HG02623 (cell line): ENCODE results near the gene KITLG.
"Not testable (repeated sequence)": the region's sequence is repeated elsewhere in the genome, so short reads cannot be mapped to it uniquely, and the experiment has no call there.

Source experiments
- ATAC-seq: cut with Tn5 transposase; IDR thresholded peaks from one replicate; pipeline ENCODE4 v1.9.1; 2021; ENCODE audit warnings: moderate library complexity; ENCODE audit not compliant: unreplicated experiment

KITLG gene

GRCh38 chr12:88496891-88497371 lies 83.3 kb downstream of the KITLG start:
- ATAC-seq = no peak

DNA sequence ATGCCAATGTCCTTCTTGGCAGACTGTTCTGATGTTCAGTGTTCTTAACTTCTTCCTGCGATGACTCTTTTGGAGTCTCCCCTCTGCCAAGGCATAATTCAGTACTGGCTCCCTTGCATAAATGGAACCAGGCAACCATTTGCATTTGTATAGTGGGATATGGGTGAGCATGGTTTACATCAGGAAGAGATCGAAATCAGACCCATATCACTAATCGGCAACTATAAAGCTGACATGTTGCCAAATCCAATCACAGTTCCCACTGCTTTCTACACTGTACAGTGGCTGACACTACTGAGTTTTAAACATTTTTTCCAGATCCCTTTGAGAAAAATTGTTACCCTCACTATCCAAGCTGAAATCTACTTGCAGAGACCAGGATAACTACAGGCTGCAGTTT lies 83.8 kb downstream of the KITLG start:
- ATAC-seq = no peak

DNA sequence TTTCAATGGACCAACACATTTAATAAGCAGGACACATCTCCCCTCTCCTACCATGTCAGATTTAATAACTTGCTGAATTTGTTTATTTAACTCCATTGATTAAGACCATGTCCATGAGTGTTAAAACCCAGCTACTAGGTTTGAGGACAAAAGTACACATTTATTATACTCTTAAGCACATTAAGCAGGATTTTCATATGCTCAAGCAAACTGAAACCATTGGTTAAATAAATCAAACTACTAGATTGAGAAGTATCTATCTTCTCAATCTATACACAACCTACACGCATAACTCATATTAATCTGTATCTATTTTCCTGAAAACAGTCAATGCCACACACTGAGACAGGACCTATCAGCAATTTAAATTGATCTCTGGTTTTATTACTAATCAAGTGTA lies 85.2 kb downstream of the KITLG start:
- no peak for ATAC-seq

GRCh38 chr12:88494520-88494919 lies 85.8 kb downstream of the KITLG start:
- ATAC-seq = no peak

DNA sequence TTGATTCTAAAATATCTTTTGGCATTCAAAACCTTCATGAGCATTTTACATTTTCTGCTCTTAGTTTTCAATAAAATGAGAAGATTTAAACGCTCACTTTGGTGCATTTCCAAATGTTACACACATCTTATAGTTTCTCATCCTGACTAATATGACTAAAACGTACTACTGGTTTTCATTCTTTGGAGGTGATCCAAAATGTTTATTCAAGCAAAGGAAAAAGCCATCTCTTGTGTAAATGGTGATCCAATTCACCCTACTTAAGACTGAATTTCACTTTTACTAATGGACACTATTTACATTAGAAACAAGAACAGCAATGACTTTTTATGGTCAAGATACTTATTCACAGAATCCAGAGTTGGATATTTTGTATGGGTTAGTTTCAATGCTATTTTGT lies 86.6 kb downstream of the KITLG start:
- ATAC-seq = no peak

- ATAC-seq = no peak
Observed at GRCh38 chr12:88490425-88490824, 89.8 kb downstream of the KITLG start.

DNA sequence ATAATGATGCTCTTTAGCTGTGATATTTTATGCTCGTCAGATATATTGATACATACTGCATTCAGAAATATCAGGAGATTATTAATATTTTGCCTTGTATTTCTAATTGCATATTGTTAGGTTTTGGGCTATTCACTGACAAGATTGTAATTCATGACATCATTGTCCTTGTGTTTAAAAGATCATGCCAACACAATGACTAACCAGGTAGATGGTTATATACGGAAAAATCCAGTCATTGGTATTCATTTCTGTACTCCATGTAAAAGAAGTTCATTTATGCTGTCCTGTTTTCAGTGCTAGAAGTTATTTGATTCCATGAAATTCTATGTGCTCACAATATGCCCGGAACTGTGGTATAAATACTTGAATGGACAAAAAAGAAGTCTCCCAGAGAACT lies 107.5 kb downstream of the KITLG start:
- ATAC-seq = no peak

- ATAC-seq = no peak
Observed at GRCh38 chr12:88472248-88472647, 108.0 kb downstream of the KITLG start.

- ATAC-seq = no peak
Observed at GRCh38 chr12:88471331-88472045, 108.8 kb downstream of the KITLG start.

DNA sequence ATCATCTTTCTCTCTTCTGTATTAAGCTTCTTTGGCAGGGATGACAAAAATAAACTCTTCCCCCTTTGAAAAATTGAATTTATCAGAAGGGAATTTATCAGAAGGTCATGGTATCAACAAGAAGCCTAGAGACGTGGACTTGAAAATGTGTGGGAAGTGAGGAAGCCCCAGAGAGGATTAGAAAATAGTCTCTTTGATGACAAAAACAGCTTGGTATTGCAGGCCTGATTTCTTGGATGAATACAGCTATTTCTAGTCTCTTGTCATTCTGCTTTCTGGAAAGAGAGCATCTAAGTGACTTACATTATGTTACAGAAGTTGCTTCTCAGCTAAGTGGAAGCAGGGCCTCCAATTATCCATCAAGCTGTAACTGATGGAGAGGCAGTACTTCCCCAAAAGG lies 111.1 kb downstream of the KITLG start:
- no peak for ATAC-seq

GRCh38 chr12:88468581-88468980 lies 111.7 kb downstream of the KITLG start:
- ATAC-seq = no peak

GRCh38 chr12:88466708-88467107 lies 113.6 kb downstream of the KITLG start:
- ATAC-seq = not testable (repeated sequence)

- ATAC-seq = no peak
Observed at GRCh38 chr12:88458327-88458726, 121.9 kb downstream of the KITLG start.

- no peak for ATAC-seq
Observed at GRCh38 chr12:88453323-88453722, 126.9 kb downstream of the KITLG start.

- no peak for ATAC-seq
Observed at GRCh38 chr12:88451205-88451604, 129.1 kb downstream of the KITLG start.

DNA sequence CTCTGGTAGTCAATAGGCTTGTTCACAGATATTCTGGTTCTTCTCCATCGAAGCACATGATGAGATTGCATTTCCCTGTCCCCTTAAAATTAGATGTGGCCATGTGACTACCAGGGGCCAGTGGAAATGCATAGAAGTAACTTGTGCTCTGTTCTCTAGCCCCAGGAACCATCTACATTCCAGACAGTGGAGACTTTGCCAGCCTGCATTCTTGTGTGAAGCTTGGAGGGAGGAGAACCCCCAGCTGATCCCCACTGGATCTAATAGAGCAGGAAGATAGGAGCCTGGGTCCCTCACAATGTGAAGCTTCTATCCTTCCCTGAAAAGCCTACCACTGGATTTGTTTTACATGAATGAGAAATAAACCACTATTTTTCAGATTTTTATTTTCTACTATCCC lies 130.1 kb downstream of the KITLG start:
- ATAC-seq = no peak

DNA sequence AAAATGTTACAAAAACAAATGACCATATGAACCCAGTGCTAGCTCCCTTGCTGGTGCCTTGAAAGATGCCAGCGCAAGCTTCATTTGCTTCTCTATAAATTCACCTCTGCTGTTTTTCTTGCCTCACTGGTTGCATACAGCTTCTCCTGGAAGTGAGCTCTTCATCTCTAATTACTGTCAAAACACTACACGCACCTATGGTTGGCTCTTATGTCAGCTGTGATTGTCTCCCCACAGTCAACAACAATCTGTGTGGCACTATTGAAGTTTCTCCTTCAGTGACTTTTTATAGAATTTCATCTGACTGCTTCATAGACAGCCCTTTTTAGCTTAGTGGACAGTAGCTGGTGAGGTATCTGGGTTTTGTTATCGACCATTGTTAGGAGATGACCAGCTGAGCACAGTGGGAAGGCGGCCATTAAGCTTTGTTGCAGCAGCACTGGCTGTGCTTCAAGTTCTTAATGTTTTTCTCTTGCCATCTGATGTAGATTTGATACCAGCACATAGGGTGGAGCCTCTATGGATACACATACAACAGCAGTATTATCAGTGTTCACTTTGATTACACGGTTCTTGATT lies 131.8 kb downstream of the KITLG start:
- no peak for ATAC-seq

- no peak for ATAC-seq
Observed at GRCh38 chr12:88445705-88446394, 134.4 kb downstream of the KITLG start.

DNA sequence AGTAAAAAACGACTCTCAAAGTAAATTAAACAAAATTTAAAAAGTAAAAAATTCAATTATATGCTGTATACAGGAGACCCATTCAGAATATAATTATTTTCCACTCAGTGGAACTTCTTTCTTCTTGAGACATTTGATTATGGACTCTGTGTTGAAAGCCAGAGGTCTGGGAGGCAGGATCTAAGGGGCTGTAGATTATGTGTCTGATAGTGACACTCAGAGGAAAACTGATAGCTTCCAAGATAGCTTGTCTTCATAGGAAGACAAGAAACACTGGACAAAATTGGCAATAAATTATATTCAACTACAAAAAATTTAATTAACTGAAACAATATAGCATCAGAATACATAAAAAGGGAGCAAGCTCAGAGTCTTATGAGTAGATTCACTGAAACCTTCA lies 135.8 kb downstream of the KITLG start:
- ATAC-seq = no peak
